ENCODE measurements around the gene MSI2.

MSI2 gene

DNA sequence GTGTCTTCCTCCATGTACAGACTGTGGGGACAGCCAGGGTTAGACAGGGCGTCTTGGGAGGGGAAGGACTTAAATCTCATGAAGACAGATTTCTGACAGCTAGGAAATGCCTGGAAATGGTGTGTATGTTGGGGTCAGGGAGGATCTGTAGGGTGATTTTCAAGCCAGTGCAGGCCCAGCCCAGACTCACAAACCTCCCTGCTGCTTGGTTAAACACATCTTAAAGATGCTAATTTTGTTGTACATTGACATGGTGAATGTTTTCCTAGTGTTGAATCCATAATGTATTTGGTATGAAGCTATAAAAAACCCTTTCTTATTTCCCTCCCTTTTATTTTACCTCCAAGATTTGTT lies 250.4 kb downstream of the MSI2 start:
- DNase-seq (ENCODE audit: low spot score), result no peak

DNA sequence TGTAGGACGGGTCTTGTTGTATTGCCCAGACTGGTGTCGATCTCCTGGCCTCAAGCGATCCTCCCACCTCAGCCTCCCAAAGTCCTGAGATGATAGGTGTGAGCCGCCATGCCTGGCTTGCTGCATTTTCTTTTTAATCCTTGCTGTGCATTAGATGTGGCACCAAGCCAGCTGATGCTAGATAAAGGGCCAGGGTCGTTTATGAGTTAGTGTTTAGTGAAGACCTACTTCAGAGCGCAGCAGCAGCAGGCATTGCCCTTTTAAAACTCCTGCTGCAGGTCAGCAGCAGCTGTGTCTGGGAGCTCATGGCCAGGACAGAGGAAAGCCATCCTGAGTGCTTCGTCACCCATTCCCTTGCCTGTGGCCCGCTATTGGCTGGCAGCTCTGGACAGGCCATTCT lies 251.5 kb downstream of the MSI2 start:
- no peak for DNase-seq (ENCODE audit: low spot score)

DNA sequence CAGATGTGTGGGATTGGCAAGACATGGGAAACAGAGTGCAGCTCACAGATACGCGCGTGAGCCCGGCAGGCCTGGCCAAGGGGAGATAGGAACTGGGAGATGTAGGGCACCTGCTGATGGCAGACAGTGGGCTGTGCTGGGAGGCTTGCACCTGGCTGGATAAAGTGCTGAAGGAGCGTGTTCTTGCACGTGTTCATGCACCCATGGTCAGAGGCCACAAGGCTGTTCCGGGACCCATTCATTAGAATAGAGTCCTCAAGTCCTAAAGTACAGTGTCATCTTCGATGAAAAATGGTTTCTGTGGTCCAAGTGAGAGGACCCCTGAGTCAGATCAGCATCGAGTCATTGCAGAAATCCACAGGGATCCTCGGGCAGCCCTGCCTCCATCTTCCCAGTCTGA lies 252.3 kb downstream of the MSI2 start:
- no peak for DNase-seq (ENCODE audit: low spot score)

DNA sequence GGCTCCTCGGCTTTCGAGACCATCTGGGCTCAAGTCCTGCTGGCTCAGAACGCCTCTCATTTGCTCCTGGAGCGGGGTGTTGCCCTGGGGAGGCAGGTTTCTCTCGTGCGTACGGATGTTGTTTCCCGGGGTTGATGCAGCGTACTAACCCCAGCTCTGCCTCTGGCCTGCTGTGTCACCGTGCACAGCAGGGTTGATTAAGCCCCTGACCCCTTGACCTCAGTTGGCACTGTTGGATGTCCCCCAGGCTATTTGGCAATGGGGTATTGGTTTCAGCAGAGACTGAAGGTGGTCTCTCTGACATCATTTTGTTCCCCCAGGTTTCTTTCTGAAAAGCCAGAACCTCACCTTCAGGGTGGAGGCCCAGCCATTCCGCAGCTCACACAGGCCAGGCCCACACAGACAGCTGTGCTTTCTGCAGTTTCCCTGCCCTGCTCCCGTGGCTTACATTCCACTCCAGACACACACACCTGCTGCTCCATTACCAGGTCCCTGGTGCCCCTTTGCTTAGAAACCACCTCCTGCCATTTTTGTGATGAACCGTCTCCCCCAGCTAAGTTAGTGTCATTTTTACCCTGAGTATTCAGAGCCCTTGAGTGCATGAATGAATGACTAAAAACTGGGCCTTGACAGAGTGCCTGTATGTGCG lies 255.3 kb downstream of the MSI2 start:
- no peak for DNase-seq (ENCODE audit: low spot score)

DNA sequence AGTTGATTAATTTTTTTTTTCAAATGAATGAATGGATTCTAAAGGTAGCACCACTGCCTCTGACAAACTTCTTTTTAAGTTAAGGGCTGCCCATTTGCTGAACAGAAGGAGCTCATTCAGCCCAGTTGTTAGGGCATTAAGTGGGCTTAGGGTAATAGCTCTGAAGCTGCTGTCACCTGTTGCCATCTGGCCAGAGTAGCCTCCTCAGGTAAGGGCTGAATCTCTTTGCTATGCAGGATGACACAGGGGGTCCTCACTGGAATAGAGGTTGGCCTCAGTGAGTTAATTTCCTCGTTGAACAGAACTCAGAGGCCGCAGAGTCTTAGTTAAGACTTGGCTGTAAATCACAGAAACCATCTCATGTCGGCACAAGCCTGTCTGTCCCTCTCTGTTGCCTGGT lies 255.9 kb downstream of the MSI2 start:
- no peak for DNase-seq (ENCODE audit: low spot score)

DNA sequence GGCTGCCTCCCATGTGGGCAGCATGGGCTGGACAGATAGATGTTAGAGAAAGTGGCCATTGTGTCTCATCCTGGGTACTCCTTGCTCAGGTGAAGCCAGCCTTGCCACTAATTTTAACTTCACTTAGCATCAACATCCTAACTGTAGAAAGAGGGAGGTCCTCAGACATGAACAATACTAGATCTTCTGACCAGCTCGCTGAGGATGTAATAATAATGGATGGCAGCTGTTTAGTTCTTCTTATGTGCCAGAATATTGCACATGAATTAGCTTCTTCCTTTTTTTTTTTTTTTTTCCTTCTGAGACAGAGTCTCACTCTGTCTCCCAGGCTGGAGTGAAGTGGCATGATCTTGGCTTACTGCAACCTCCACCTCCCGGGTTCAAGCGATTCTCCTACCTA lies 256.4 kb downstream of the MSI2 start:
- no peak for DNase-seq (ENCODE audit: low spot score)

DNA sequence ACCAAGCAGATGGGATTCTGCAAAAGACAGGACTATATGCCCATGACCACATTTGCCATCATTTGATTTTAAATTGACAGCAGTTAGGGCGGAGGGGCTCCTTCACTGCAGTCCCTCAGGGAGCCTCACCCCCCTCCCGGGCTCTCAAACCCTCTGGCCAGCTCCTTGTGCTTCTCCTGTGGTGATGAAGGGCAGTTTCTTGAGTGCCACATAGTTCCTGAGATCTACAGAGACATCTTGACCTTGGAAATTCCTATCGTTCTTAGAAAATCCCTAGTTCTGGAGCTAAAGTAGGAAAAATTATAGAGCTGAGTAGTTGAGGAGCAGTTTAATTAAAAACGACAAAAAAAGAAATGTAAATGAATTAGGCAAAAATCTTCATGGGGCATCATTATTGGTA lies 257.2 kb downstream of the MSI2 start:
- no peak for DNase-seq (ENCODE audit: low spot score)

DNA sequence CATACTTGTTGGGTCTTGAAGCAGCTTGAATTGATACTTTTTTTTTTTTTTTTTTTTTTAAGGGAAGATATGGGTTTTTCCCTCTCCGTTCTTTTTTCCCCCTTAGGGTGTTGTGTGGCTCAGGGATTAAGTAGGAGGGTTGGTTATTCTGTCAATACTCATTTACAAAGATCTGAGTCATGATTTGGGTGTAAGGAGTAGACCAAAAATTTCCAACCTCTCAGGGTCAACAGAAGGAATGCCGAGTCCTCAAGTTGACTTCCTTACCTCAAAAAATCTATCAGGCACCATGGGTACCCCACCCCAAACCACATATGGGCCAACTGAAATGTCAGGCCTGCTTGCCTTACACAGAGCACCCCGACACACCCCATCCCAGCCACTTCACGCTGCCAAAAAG lies 258.3 kb downstream of the MSI2 start:
- DNase-seq (ENCODE audit: low spot score), result no peak

DNA sequence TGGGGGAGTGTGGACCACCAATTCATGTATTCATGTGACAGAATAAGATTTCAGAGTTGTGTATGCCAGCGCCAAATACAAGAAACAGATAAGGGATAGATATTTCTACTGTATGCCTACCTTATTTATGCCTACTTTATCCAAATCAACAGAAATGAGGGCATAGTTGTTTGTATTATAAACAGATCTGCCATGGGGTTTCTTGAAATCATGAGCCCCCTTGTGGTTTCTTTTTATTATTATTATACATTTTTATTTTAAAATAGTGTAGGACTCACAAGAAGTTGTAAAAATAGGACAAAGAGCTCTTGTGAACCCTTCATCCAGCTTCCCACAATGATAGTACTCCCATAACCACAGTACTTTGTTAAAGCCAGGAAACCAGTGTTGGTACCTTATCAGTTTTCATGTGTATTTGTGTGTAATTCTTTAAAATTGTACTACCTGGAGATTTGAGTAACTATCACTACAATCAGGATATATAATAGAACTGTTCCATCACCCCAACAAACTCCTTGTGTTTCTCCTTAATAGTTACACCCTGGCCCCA lies 259.4 kb downstream of the MSI2 start:
- DNase-seq (ENCODE audit: low spot score), result no peak

DNA sequence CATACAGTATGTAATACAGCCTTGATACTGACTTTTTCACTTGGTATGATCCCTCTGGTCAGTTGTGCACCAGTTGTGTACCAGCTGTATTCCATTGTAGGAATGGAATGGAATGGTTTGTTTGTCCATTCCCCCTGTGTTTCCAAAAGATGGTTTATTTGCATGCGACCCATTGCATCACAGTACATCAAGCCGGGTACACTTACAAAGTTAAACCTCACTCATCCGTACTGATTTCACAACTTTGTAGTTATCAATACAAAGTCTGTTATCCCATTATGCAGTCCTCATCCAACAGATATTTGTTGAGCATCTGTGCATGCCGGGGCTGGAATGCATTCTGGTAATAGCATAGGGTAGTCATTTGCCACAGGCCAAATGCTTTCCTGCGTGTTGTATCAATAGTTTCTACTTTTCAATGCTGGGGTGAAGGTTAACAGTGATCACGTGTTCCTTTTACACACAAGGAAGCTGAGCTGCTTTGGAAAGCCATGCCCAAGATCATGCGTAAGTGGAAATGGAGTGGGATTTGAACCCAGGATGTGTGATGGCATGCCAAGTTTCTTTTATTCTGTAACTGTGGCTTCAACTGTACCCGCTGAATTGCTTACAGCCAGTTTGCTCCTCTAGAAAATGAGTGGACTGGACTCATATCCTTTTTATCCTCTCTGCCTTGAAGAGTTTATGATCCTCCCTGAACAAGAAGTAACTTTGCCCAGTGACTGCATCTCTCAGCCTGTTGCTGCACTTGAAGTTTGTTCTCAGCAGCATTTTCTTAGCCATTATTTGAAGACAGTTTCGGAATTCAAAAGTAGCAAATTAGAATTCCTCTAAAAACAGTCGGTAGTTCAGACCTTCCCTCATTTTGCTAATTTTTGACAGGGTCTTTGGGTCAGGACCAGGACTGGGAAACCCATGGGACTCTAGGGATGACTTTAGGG lies 260.2 kb downstream of the MSI2 start:
- no peak for DNase-seq (ENCODE audit: low spot score)

DNA sequence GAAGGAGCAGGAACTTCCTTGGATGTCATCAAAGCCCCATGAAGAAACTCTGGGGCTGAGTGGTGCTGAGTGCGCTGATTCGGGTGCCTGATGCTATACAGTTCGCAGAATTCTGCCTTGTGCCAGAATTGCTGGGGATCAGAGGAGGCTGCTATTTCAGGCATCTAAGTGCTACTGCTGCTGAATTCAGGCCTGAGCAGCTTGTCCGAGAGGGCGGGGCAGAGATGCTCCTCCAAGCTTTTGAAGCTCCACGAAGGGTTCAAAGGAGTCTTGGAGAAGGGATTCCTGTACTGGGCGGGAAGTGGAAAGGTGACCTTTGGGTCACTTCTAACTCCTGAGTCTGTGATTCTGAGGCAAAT lies 260.9 kb downstream of the MSI2 start:
- no peak for DNase-seq (ENCODE audit: low spot score)

DNA sequence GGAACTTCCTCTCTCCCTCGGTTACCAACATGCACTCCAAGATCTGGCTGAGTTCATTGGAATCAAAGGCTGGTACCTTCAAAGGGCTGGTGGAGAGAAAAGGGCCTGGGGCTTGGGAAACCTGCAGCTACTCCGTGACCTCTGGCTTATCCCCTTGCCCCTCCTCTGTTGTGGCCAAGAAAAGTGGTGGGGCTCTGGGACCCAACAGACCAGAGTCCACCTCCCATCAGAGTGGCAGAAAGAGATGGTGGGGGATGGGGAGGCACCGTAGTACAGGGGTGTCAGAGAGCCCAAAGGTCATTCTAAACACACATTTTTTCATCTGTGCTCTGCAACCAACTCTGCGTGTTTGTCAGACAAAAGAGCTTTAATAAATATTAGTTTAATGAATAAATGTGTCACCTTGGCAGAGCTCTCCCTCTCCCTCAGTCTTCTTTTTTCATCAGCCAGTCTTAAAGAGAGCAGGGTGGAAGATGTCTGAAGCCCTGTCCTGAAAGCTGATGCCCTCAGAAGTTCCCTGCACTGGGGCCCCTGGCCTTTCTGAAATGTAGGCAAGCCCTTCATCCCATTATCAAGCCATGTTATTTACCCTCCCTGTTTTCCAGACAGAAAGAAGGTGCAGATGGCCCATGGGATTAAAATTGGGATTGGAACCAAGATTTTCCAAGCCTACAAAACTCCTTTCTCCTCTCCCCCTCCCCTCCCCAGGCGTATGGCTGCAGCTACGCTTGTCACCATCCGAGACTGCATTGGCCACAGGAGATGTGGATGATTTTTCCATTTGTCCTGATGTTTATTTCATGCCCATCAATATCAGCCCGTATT lies 261.5 kb downstream of the MSI2 start:
- no peak for DNase-seq (ENCODE audit: low spot score)

DNA sequence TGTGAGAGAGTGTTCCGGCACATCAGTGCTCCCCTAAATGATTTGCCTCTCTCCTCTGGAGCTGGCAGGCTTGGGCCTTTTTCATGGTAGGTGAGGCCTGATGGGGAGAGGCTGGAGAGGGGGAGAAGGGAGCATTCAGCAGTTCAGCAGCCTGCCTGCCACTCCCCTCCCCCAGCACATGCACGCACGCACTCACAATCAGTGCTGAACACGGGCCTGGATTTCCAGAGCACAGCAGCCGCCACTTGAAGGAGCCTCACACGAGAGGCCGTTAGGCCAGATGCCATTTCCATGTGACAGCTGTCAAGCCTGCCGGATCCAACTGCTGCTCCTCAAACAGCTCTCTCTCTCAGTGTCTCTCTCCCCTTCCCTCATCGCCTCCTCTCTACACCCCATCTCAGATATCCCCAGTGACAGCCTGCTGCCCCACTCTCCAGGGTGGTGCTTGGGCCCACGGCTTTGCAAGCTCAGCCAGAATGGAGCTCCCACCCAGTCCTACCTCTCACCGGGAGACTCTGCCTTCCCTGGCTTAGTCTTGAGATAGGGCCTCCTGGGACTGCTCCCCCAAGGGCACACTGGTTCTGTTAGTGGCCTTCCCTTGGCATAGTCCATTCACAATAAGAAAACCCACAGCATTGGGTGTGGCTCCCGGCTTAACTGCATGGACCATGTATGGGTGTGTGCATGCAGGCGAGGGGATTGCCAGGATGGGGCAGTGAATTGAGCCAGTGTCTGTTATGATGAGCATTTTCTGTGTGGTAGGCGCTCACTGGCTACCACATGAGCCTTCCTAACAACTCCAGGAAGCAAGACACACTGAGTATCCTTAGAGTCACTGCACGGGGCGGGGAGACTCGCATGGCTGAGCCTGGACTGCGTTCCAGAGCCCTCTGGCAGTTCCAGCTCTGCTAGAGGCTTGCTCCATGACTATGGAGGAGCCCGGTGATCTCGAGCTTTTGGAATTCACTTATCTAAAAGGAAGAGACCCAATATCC lies 262.6 kb downstream of the MSI2 start:
- DNase-seq (ENCODE audit: low spot score), result no peak

DNA sequence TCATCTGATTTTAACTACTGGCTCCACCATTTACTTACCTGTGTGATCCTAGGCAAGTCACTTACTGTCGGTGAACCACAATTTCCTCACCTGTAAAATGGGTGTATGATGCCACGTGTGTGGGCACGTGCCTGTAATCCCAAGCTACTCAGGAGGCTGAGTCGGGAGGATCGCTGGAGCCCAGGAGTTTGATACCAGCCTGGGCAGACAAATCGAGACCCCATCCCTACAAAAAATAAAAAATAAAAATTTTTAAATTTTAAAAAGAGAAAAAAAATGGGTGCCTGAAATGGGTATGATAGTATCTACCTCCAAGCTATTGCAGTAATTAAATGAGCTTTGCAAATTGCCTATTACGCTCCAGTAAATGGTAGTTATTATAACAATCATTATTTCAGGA lies 263.5 kb downstream of the MSI2 start:
- DNase-seq (ENCODE audit: low spot score), result no peak

DNA sequence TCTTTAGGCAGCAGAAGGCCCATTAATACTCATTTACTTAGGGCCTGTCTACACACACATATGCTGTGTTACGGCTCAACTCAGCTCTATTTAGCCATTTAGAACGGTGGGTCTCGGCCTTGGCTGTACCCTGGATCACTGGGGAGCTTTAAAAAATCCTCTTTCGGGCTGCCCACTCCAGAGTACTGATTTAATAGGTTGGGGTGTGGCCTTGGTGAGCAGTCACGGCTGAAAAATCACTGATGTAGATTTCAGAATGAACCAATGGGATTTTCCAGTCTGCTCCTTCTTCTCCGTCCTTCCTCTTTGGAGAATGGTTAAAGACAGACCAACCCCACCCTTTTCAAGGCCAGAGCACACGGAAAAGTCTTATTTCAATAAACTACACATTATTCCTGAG lies 265.3 kb downstream of the MSI2 start:
- DNase-seq (ENCODE audit: low spot score), result no peak

DNA sequence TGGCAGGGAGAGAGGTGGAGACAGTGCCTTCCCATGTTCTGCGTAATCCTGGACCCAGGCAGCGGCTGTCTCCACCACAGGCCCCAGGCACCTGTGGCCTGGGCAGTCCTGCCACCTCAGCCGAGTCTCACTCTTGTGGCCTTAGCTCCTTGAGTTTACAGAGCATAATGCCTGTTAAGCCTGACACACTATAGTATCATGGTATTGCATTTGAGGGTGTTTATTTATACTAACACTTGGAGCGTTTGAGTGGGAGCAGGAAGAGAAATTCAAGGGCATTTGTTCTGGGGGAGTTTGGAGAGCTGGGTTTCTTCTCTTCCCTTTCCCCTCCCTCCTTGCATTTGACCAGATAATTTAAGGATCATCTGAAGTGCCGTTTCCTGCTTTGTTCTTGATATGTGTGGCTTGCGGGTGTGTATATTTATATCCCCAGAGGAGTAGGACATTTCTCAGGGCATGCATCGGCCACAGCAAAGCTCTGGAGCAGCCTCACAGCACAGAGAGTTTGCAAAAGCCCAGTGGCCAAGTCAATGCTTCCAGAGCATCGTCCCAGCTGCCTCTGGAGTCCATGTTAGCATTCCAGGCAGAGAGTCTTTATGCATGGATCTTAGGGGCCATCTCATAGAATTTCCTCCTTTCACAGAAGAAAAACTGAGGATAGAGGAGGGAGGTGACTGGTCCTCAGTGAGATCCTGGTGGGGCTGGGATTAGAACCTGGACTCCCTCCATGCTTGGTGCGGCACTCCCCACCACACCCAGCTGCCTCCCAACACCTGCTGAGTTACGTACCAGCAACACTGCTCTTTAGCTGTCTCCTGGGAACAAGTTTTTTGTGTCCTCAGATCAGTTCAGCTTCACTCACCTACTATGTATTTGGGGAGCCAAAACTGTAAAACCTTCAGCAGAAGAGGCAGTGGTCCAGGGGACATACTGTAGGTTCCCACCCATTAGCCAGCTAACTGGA lies 266.0 kb downstream of the MSI2 start:
- no peak for DNase-seq (ENCODE audit: low spot score)

DNA sequence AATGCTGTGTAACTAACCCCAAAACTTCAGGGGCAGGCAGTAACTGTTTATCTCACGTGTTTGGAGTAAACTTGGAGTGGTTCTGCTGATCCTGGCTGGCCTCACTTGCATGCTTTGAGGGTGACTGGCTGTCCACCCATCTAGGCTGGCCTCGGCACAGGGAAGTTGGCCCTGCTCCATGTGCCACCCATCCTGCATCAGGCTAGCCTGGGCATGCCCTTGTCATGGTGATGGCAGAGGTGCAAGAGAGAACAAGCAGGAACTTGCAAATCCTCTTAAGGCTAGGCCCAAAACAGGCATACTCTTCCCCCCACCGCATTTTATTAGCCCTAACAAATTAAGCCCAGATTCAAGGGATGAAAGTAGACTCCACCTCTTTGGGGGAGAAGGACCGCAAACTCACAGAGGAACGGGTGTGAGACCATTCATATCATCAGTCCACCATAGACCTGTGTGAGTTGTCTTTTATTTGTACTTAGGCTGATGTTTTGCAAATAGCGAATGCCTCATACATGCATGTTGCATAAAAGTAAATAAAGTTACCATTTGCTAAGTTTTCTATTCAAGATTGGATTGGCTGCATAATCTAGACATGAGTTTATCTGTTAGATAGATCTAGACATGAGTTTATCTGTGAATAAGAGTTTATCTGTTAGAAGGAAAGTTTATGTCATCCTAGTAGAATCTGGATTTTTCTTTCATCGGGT lies 267.8 kb downstream of the MSI2 start:
- no peak for DNase-seq (ENCODE audit: low spot score)

DNA sequence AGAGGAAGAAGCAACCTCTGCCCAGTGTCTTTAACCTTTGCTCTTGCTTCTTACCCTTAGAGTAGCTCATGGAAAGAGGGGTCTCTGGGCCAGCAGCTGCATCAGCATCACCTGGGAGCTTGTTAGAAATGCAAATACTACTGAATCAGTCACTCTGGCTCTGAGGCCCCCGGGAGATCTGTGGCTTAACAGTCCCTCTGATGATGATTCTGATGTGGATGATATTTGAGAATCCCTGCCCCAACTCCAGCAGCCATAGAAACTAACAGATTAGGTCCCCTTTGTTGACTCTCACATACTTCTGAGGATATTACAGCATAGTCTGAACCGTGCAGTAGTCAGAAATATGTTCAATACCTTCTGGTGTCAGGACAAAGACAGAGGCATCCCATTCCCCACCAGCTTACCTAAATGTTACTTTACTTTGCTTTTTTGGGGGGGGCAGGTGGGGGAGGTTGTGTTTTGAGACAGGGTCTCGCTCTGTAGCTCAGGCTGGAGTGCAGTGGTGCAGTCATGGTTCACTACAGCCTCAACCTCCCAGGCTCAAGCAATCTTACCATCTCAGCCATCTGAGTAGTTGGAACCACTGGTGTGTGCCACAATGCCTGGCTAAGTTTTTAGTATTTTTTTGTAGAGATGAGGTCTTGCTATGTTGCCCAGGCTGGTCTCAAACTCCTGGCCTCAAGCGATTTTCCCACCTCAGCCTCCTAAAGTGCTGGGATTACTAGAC lies 268.7 kb downstream of the MSI2 start:
- DNase-seq (ENCODE audit: low spot score), result no peak

Data from activated CD4-positive, alpha-beta T cell treated with anti-CD3 and anti-CD28 coated beads, Interleukin-2, Interleukin-4, amounts not matched to agents 100 ng/mL and 50 ng/mL, durations not matched to agents 16 hours and 8 hours (primary cell).